VCaP (cell line): ENCODE data around the gene ACSF3.

Experiments
- H3K27ac ChIP-seq: fragments of 450-650 bp; 2 replicates; pipeline ENCODE4 v1.5.1; 2017
- TF ChIP-seq, protein P1 (sequence below): fragments of 450-650 bp; conservative IDR thresholded peaks from 2 replicates; pipeline ENCODE4 v1.5.1; 2017; ENCODE audit warnings: mild to moderate bottlenecking, moderate library complexity

ACSF3 gene

DNA sequence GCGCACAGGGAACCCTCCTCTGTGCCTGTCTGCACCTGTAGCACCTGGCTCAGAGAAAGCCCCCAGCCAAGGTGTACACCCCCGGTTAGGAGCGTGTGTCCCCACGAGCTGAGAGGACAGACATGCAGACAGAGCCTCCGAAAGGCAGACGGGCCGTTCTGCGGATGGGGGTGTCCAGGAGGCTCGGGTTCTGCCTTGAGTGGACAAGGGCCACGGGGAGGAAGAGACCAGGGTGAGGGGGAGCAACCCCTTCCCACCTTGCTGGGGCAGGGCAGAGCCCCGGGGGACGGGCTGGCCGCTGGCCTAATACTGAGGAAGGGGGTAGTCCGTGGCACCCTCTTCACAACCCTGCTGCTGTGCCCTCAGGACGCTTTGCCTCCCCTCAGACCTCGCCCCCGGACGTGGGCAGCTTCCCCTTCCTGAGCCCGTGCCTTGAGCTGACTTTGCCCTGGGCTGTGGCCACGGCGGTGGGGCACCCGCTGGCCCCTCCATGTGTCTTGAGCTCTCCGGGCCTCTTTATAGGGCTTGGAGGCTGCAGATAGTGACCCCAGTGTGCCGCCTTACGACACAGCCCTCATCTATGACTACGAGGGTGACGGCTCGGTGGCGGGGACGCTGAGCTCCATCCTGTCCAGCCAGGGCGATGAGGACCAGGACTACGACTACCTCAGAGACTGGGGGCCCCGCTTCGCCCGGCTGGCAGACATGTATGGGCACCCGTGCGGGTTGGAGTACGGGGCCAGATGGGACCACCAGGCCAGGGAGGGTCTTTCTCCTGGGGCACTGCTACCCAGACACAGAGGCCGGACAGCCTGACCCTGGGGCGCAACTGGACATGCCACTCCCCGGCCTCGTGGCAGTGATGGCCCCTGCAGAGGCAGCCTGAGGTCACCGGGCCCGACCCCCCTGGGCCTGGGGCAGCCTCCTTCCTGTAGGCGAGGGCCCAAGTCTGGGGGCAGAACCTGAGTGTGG lies 101.0 kb downstream of the ACSF3 start:
- TF ChIP-seq, protein P1, sequence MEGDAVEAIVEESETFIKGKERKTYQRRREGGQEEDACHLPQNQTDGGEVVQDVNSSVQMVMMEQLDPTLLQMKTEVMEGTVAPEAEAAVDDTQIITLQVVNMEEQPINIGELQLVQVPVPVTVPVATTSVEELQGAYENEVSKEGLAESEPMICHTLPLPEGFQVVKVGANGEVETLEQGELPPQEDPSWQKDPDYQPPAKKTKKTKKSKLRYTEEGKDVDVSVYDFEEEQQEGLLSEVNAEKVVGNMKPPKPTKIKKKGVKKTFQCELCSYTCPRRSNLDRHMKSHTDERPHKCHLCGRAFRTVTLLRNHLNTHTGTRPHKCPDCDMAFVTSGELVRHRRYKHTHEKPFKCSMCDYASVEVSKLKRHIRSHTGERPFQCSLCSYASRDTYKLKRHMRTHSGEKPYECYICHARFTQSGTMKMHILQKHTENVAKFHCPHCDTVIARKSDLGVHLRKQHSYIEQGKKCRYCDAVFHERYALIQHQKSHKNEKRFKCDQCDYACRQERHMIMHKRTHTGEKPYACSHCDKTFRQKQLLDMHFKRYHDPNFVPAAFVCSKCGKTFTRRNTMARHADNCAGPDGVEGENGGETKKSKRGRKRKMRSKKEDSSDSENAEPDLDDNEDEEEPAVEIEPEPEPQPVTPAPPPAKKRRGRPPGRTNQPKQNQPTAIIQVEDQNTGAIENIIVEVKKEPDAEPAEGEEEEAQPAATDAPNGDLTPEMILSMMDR: no peak
- no peak overlapping the region for H3K27ac ChIP-seq

DNA sequence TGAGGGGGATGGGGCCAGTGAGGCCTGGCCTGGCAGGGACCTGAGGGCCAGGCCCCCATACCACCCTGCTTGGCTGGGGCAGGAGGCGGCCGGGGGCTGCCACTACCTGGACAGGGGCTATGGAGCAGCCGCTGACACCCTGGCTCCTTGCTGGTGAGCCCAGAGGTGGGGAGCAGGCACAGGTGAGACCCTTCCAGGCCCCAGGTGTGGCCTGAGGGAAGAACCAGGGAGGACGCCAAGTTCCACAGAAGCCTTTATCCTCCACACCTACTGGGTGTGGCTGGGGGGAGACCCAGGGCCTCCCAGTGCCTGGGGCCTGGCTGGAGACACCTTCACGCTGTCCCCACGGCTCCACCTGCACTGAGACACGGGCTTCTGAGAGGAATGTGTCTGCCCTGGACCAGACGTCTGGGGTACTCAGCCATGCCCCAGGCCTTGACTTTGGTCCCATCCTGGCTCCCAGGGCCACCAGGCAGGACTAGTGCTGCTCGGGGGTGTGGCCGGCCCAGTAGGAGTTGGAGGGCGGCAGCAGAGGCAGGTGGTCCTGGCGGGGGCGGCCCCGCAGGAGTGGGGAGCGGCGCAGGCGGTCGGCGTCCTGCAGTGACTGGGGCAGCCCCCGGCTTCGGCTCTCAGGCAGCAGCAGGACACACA lies 102.0 kb downstream of the ACSF3 start:
- TF ChIP-seq, protein P1: no peak
- H3K27ac ChIP-seq: no peak overlapping the region

DNA sequence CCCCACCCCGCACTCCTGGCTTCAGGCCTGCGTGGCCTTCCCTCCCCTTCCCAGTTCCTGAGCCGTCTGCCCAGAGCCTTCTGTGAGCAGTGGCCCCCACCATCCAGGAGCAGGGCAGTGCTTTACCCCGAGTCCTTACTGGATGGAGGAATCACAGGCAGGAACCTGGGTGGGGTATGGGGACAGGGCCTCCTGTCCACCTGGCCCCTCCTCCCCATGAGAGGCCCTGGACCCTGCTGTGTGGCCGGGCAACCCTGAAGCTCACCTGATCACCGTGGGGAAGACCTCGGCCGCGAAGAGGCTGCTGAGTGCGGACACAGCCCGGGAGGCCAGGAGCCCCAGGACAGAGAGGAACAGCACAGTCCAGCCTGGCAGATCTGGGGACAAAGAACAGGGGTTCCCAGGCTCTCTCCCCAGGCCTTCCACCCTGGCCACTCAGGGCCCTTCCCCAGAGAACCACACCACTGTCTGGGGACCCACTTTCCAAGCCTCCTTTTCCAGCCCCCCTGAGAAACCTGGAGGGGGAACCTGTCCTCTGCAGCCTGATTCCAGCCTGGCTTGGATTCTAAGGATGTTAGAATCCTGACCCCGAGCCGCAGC lies 103.5 kb downstream of the ACSF3 start:
- H3K27ac ChIP-seq: no peak overlapping the region
- TF ChIP-seq, protein P1: no peak

DNA sequence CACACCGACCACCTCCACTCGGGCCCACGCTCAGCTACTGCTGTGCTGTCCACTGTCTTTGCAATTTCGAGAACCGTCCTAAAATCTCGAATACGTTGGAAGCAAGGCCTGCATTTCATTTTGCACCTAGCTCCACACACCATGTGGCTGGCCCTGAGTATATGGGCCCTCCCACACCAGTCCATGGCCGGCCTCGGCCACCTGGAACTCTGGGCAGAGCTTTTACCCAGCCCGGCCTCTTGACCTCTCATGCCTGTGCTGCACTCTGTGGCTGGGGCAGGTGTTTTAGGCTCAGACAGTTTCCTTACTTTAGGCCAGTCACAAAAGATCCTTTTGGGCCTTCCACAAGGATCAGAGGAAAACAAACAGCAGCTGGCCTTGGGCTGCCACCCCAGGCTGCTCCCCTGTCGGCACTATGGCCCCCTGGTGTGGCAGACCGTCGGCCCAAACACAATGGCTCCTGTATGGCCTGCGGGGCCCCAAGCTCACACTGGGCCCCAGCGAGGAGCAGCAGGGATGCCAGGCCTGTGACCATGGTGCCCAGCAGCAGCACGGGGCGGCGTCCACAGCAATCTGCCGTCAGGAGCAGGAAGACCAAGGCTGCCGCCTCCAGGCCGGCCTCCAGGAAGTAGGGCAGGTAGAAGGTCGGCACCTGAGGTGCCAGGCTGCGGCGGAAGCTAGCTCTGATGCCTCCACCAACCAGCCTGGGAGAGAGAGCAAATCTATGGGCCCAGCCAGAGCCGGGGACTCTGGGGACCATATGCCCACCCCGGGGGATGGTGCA lies 104.2 kb downstream of the ACSF3 start:
- H3K27ac ChIP-seq: no peak overlapping the region
- TF ChIP-seq, protein P1: no peak

DNA sequence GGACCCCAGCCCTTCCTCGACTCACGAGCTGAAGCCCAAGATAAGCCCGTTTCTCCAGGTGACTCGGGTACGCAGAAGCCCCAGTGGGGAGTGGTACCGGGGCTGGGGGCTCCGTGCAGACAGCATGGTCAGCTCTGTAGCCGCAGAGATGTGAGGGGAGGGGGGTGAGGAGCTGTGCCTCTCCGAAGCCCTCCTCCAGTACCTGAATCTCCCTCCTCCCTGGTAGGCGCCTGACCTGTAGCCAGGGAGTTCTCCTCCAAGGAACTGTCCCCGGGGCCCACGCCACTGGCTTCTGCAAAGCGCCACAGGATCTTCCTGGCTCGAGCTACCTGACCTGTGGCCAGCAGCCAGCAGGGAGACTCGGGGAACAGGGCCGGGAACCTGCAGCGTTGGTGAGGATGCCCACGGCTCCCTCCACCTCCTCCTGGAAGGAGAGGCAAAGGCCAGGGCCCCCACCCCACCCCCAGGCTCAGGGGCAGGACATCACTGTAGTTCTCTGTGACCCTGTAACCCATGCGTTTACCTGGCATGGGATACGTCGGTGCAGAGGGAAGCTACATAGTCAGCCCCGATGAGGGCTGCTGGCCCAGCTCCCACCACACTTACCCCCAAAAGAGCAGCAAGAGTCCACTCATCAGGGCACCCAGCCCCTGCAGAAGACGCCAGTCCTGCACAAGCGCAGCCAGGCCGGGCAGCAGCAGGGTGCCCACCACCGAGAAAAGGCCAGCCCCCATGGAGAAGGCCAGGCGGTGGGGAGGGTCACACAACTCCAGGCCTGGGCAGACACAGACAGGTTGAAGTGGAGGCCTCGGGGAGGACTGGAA lies 105.0 kb downstream of the ACSF3 start:
- TF ChIP-seq, protein P1: no peak
- no peak overlapping the region for H3K27ac ChIP-seq

DNA sequence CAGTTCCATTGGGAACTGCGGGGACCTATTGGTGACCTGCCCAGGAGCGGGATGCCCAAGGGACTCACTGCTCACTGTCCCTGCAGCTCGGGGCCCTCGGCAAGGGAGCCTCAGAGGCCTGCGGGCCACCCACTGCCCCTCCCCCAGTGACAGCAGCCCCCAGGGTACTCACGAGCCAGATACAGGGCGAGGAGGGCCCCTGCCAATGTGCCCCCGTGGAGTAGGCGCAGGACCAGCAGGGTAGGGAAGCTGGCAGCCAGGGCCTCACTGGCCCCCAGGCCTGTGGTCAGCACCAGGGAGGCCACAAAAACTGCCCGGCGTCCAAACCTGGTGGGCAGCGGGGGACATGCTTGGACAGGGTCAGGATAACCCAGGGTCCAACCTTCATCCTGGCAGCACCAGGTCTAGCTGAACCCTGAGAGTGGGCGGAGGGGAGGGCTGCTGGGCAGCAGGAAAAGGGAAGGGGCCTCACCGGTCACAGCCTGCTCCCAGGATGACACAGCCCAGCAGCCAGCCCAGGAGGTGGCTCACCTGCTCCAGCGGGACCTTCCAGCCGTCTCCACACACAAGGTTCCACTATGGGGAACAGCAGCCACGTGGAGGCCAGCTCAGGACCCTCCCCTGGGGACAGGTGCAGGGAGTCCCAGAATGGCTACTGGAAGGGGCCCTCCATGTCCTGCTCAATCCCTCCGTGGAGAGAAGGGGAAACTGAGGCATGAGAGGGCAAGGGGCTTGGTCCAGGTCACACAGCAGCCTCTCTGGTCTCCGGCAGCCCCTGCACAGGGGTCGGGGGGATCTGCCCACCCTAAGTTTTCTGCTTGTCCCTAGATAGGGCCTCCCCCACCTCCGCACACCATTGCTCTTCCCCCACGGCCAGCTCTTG lies 105.8 kb downstream of the ACSF3 start:
- TF ChIP-seq, protein P1: no peak
- no peak overlapping the region for H3K27ac ChIP-seq
